ACHN (cell line): ENCODE data around the gene PDE6D.
"Not testable (repeated sequence)": the region's sequence is repeated elsewhere in the genome, so short reads cannot be mapped to it uniquely, and the experiment has no call there.

Source experiments
- DNase-seq: peaks from one replicate; pipeline ENCODE4 v3.0.0-alpha.2; 2015
- in situ Hi-C: cut with HindIII; loops from 2 replicates; pipeline ENCODE4 v1.10.0; 2017; ENCODE audit warnings: low sequenced_read_pairs, low pct_ligation_motif_present, low pct_unique_long_range_greater_than_20kb

The PDE6D gene

DNA sequence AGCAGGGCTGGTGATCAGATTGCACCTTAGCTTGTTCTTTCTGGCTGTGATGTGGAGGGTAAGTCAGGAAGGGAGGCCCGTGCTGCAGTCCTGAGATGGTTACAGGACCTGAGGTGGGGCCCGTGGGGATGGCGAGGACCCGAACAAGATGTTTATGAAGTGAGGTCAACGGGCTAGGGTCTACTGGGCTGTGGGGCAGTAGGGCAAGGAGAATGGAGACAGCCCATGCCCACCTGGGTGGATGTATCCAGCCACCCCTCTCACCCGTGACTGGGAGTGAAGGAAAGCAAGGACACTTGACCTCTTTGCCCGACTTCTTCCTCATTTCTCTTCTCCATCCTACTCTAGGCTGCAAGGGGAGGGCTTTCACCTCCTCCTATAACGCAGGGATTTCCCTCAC is 54.8 kb downstream of the PDE6D start:
- in situ Hi-C loops = no loop called here
- no peak for DNase-seq

DNA sequence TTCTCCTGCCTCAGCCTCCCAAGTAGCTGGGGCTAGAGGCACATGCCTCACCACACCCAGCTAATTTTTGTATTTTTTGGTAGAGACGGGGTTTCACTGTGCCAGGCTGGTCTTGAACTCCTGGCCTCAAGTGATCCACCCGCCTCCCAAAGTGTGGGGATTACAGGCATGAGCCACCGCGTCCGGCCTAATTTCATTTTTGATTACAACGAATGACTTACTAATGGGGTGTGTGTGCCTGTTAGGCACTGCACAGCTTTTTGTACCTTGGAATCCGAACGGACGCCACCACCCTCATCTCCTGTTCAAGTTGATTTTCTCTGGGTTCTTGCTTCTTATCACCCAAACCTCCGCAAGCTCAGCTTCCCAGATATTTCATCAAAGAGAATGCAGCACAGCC is 55.6 kb downstream of the PDE6D start:
- in situ Hi-C loops = no loop called here
- DNase-seq = no peak

DNA sequence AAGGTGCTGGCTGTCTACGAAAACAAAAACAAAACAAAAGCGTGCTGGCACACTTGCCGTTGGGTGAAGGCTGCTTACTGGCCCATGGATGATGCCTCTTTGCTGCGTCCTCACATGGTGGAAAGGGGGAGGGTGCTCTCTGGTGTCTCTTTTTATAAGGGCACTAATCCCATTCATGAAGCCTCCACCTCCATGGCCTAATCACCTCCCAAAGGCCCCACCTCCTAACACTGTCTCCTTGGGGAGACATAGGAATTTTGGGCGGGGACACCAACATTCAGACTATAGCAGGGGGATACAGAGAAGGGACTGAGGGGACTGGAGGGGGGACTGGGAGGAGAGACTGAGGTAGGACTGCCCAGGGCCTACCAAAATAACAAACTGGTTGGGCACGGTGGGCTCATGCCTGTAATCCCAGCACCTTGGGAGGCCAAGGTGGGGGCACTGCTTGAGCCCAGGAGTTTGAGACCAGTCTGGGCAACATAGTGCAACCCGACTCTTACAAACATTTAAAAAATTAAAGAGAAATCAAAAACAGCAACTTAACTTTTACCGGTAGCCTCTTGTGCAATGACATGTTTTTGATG is 58.3 kb downstream of the PDE6D start:
- in situ Hi-C loops = no loop called here
- DNase-seq = no peak

DNA sequence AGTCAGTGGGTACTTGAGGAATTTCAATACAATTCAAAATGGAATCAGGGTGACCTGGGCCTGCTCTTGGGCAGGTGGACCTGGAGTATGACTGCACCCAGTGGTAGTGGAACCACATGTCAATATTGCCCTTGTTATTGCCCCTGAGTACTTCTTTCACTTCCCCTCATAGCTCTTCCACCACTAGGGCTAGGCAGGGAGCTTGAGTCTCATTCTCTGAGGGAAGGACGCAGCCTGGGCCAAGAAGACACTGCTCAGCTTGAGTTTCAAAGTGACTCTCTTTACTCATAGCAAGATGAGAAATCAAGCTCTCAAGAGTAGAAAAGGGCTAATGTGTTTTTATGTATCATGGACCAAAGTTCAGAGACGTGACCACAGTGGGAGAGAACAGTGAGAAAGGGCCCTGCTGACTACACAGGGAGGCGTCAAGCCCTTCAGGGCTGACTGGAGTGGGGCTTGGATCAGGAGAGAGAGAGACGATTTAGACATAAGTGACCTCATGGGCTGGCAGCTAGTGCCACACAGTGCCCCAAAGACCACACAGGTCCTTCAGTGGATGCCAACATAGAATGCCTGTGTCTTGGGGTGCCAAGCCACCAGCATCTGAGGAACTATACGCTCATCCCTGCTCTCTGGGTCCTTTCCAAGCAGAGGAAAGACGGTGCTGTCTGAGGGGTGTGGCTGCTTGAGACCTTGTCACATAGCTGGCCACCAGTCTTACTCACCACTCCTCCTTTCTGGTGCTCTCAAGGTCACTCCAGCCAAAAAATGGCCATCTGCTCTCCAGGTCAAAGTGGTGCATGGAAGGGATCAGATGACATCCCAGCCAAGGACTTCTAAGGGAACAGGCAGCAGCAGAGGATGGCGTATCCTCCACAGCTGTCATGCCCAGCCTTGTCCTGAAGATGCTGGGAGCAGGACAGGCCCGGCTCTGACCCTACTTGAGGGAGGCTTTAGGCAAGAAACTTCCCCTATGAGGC is 59.8 kb downstream of the PDE6D start:
- no peak for DNase-seq
- in situ Hi-C loops = no loop called here

DNA sequence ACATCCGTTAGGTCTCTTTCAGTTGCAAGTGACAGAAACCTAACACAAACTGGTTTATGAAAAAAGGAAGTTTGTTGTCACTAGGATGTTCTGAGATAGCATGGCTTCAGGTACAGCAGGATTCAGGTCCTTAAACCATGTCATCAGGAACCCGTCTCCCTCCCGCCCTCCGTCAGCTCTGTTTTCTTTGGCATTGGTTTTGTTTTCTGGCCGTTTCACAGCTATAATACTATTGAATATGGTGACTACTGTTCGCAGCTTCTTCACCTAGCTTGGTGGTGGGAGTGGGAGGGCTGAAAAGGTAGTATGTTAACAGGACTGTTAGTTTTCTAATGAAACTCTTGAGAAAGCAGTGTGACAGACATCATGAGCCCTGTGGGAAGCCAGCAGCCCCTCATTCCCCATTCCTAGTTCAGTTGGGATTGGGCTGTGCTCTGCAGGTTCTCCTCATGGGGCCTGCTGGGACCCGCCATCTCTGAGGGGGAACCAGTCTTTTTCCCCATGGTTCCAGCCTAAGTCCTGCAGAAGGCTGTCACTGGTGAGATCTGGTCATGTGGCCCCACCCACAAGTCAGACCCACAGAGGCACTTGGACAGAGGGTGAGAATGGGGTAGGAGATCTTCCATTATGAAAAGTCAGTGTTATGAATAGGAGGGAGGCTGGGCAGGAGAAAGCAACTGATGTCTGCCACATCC is 60.6 kb downstream of the PDE6D start:
- no peak for DNase-seq
- in situ Hi-C loops = no loop called here

DNA sequence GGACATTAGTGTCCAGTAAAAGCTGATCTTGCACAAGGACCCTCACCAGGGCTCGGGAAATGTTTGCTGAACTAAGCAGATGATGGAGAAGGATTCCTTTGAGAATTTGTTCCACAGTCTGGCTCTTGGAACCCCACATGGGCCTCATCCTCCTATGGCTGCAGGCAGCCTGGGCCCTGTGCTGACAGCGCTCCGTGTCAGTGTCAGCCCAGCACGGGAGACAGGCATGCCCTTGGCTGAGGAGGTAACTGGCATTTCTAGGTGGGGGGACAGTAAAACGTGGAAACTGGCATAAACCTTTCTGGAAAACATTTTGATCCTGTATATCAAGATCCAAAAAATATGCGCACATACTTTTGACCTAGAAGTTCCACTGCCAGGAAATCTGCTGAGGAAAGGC is 62.3 kb downstream of the PDE6D start:
- in situ Hi-C loops = no loop called here
- DNase-seq = no peak

DNA sequence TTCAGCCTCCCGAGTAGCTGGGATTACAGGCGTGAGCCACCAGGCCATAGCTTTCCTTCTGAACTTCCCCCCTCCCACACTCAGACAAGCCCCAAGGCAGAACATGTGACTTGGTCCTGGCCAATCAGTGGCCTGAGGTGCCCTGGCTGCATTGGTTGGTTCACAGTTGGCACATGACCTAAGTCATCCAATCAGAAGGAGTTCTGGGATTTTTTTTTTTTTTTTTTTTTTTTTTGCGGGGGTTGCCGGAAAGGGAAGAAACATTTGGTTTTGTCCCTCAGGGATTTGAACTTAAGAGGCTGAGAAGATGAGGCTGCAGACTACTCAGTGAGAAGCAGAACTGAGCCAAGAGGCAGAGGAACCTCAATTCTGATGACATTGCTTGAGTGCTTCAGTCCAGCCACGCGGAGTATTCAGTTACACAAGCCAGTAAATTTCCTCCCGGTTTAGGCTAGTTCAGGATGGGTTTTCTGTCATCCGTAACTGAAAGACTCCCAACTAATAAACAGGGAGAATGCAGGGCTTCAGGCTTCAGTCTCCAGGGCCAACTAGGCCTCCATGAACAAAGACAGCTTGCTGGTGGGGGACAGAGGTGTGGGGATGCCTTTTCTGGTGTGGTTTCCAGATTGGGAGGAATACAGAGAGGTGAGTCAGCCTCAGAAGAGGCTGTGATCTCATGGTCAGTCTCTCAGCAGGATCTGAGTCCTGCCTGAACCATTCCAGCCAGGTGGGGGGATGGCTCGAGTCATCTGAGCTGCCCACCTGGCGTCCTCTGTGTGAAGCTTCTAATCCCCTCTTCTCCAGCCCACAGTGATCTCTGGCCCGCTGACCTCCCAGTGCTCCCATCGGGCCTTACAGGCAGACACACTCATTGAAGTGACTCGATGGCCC is 63.6 kb downstream of the PDE6D start:
- peak; percentile 69 for DNase-seq
- in situ Hi-C loops = no loop called here

DNA sequence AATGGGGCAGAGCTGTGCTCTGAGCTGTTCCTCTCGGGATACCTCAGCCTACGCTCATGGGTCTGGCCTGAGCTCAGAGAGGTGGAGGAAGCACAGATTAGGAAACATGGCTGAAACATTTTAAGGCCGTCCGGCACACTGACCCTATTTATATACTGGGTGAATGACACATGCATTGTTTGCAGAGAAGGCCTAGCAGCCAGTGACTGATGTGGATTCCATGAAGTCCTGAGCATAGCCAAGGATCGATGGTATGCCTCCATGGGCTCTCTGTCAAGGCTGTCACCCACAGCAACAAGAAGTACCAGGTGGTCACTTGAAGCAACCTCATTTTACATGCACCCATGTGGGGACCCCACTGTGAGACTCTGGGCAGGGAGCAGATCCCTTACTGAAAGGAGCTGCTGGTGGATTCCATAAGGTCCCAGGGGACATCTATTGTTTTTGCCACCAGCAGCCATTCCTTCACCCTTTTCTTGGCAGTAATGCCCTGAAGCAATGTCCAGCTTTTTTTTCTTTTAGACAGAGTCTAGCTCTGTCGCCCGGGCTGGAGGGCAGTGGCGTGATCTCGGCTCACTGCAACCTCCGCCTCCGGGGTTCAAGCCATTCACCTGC is 64.3 kb downstream of the PDE6D start:
- in situ Hi-C loops = no loop called here

DNA sequence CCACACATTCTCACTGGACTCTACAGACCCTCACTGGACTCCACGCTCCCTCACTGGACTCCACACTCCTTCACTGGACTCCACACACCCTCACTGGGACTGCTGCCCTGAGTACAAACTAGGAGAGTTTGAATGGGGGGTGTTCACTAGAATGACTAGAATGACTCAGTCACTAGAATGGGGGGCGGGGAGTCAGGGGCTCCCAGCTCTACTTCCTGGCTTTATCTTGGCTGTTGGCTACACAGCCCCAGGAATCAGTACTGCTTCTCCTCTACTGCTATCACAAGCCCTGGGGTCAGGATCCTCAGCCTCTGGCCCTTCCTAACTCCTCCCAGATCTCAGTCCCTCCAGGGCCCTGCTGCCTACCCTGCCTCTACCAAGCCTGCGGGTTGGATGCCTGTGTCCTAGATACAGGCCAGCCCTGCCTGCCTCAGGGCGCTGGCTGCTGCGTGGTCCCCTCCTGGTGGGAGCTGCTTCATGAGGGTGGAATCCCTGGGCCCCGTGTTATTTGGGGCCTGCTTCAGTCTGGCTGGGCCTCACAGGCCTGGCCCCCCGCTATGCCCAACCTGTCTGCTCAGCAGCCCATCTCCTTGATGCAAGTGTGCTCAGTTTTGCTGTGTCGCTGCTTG is 65.0 kb downstream of the PDE6D start:
- no peak for DNase-seq
- in situ Hi-C loops = no loop called here

More for the DNA sequence above, 64.3 kb downstream of the PDE6D start:
- no peak for DNase-seq

DNA sequence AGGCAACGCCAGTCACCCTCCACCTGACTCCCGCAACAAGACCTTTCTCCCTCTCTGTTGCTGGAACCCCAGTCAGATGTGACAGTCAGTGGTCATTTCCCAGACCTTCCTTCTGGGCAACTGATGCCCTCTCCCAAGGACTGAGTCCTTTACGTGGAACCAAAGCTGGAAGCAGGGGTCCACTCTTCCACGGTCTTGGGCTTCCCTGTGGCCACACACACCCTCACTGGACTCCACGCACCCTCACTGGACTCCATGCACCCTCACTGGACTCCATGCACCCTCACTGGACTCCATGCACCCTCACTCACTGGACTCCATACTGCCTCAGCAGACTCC is 65.6 kb downstream of the PDE6D start:
- in situ Hi-C loops = no loop called here
- DNase-seq = no peak

DNA sequence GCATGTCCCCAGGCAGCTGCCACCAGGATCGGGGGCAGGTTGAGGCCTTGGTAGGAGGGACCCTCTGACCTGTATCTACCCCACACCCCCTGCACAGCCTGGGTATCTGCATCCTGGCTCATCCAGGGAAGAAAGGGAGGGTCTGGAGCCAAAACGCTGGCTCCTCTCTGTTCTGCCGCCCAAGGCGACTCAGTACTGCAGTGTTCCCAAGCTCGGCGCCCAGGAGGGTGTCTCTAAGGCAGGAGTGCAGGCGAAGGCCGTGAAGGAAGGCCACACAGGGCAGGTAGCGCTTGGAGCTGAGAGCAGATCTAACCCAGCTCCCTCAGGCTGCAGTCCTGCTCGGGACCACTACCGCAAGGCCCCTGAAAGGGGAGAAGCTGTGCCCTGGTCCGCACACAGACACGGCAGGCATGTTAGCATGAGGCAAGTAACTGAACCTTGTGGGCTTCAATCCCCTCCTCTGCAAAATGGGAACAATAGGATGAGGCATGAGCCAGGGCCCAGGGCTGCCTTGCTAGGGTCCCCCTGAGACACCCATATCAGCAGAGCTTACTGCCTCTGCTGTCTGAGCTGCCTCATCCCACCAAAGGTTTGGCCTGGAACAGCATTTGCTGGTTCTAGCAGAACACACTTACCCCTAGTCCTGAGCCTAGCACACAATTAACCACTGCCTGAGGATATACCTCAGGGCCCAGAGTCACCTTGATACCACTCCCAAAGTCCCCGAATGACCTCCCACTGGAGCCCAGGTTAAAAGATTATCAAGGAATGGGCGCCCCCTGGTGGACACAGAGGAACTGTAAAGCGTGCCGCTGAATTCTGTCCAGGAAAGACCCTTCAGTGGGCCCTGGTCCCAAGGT is 66.2 kb downstream of the PDE6D start:
- in situ Hi-C loops = no loop called here
- peak; percentile 66 for DNase-seq

DNA sequence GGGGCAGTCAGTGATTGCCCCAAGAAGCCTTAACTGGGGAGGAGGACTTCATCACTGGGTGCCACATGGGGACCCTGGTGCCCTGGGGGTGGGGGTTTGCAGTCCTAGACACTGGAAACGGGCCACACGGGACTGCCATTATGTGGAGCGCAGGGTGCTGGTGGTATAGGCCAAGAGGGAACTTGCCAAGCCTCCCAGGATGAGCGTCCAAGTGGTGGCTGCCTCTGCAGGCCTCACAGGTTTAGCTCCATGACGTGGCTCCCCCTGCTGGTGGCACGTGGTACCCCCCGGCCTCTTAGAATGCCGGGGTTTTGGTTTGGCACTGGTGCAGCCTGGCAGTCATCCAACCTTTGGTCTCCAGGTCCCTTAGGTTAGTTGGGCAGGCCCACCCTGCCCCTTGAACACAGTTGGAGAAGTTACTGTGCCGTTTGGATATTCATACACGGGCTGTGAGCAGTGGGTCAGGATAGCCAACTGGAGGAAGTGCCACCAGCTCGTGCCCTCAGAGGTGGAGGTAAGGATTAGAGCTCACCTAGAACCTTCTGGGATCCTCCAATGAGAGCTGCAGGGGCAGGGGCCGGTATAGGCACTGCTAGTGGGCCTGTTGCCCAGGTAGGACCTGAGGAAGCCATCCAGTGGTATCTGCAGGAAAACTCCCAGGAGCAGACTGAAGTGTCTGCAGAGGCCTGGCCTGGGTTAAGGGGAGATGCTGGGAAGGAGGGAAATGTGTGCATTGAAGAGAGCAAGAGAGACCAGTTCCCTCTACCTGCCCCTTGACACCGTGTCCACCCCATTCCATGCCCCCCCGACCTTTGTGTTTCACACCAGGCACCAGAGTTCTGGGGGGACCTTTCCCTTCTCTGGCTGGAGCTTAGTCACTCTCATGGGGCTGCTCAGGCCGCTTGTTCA is 67.1 kb downstream of the PDE6D start:
- in situ Hi-C loops = no loop called here
- peak; percentile 93 for DNase-seq

DNA sequence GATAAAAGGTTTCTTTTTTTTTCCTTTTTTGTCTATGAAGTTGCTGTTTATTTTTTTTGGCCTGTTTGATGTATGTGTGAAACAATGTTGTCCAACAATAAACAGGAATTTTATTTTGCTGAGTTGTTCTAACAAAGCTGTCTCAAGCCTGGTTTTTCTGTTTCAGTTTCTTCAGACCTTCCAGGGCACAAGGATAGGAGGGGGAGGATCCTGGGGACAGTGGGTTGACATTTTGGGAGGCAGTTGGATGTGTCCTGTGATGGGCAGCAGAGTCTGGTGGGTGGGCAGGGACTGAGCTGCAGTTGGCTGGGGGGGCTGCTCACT is 67.7 kb downstream of the PDE6D start:
- in situ Hi-C loops = not testable (repeated sequence)
- DNase-seq = peak; percentile 14

DNA sequence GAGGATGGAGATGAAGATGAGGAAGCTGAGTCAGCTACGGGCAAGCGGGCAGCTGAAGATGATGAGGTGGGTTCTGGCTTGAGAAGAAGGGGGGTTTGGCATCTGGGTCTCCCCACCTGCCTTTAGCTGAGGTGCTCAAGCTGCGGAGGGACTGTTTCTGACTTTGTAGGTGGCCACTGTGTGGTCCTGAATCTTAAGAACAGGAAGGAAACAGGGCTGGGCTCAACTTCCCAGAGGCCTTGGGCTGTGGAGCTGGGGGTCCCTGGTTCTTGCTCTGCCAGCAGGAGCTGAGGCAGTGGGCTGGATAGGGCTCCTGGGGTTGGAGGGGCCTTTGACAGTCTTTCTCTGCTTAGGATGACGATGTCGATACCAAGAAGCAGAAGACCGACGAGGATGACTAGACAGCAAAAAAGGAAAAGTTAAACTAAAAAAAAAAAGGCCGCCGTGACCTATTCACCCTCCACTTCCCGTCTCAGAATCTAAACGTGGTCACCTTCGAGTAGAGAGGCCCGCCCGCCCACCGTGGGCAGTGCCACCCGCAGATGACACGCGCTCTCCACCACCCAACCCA is 68.5 kb downstream of the PDE6D start:
- DNase-seq, in situ Hi-C loops: not testable (repeated sequence)

DNA sequence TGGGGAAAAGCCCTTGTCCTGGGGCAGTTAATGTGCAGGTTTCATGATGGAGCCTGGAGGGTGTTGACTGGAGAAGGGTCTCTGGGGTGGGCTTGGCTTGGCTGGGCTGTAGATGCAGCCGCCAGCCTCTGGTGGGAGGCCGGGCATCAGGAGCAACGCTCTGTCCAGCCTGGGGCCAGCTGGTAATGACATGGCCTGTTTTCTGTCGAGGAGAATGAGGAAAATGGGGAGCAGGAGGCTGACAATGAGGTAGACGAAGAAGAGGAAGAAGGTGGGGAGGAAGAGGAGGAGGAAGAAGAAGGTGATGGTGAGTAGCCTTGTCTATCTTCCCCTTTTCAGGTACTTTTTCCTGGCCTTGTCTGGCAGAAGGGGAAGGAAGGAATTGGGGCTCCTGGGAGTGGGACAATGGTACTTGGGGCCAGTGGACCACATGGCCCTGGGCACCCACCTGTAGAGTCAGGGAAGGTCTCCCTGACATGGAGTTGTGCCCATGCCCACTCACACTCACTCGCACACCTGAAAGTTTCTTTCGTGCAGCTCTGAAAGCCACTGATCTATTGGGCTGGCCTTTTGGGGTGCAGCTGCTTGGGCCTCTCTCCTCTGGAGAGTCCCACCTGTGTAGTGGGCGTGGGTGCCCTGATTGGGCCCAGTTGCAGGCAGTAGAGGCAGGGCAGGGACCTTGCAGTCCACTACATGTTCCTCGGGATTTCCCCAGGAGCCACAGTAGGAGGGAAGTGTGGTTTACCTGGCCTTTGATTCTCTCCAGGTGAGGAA is 69.2 kb downstream of the PDE6D start:
- no peak for DNase-seq
- in situ Hi-C loops = no loop called here
